Thyroid gland (tissue), 4 donors: ENCODE data around the gene ZSWIM7. TPM values are rescaled to one million over a fixed set of nuclear protein-coding genes. Genes with fewer than 3 reads are reported as not detected.
A peak's percentile ranks its signal among the peaks of the same experiment; 100 is the strongest.

Experiments
- DNase-seq, 2 donors: peaks; one replicate each; pipeline ENCODE4 v3.0.0-alpha.2; 2019
- H3K27ac ChIP-seq, 3 donors: fragments of 200-600 bp; sonication (generic); 1 replicate in 2 of 3; 2 replicates in 1 of 3; pipeline ENCODE4 v1.5.1; 2016 to 2019; ENCODE audit warnings: mild to moderate bottlenecking in 1 of 3, moderate library complexity in 1 of 3
- H3K27me3 ChIP-seq: fragments of 200-600 bp; sonication (generic); one replicate; pipeline ENCODE4 v1.5.1; 2019
- H3K36me3 ChIP-seq, 2 donors: fragments of 200-600 bp; sonication (generic); one replicate each; pipeline ENCODE4 v1.5.1; 2016 to 2019
- H3K4me1 ChIP-seq, 2 donors: fragments of 200-600 bp; sonication (generic); one replicate each; pipeline ENCODE4 v1.5.1; 2017 to 2019
- H3K4me3 ChIP-seq, 3 donors: fragments of 200-600 bp; sonication (generic); replicated peaks in 1 of 3; 1 replicate in 2 of 3; 2 replicates in 1 of 3; pipeline ENCODE4 v1.5.1; 2016; ENCODE audit warnings: mild to moderate bottlenecking in 1 of 3
- H3K9me3 ChIP-seq: fragments of 200-600 bp; sonication (generic); one replicate; pipeline ENCODE4 v1.5.1; 2017
- CTCF ChIP-seq, 6 experiments: fragments of 200-600 bp in 3 of 6; fragments of 450-650 bp in 3 of 6; sonication (generic) in 3 of 6; IDR thresholded peaks; one replicate each; pipeline ENCODE4 v1.5.1; 2016 to 2019; ENCODE audit warnings: antibody characterized with exemption in 6 of 6, mild to moderate bottlenecking in 2 of 6, inconsistent platforms in 1 of 6, moderate library complexity in 1 of 6
- POLR2A ChIP-seq, 2 donors: fragments of 450-650 bp; IDR thresholded peaks; one replicate each; pipeline ENCODE4 v1.6.1; 2017; ENCODE audit warnings: antibody characterized with exemption in 2 of 2, mild to moderate bottlenecking in 2 of 2, moderate library complexity in 1 of 2
- WGBS, 2 donors: methylation state at CpG; one replicate each; pipeline ENCODE4 v1.1.5; 2017; 5-methylcytosine and 5-hydroxymethylcytosine counted together
- intact Hi-C: fragments of 100-400 bp; cut with DNase I; formaldehyde crosslinking; loops from one replicate; pipeline ENCODE4 v1.15.1; 2023
- total RNA-seq, 4 donors: library from RNA; depleted of rRNA; stranded (reverse); fragments of >200 nt; gene quantifications; one replicate each; pipeline ENCODE4 v1.2.3, GENCODE V29; 2016

Gene ZSWIM7
- total RNA-seq, 4 donors from 2014 or later = 10.5 to 22.3 (median 13.5) TPM

GRCh38 chr17:15945527-15946191 lies 53.8 kb downstream of the ZSWIM7 start:
- WGBS, 2 donors = 6% methylated on average over 19 to 29 of the region's 64 CpGs
- H3K36me3 ChIP-seq = no peaks in the 10 kb centered on the region
- H3K4me3 ChIP-seq = peak overlapping the region in 2 of 3 donors; percentile 25 to 32
- no peaks in the 10 kb centered on the region for H3K27me3 ChIP-seq
- no peaks in the 10 kb centered on the region for H3K9me3 ChIP-seq
- no peak for TF ChIP-seq POLR2A (IDR thresholded peaks at IDR 0.05)
- no peak for TF ChIP-seq CTCF (IDR thresholded peaks at IDR 0.05)
- DNase-seq = no peak
- intact Hi-C loops = no loop called here
- H3K4me1 ChIP-seq = peaks cover 11 to 22% of the 10 kb centered on the region in 2 donors
- H3K27ac ChIP-seq = no peak overlapping the region

GRCh38 chr17:15944759-15945526 lies 54.6 kb downstream of the ZSWIM7 start, which contains the start of gene ADORA2B:
Gene ADORA2B (plus strand): TSS chr17:15945130. CDS start chr17:15945249, 119 bp downstream.
- WGBS, 2 donors = 0 to 13% methylated on average over 3 to 7 of the region's 88 CpGs
- peak; percentile 54 to 55 for DNase-seq
- no peak for TF ChIP-seq POLR2A (IDR thresholded peaks at IDR 0.05)
- TF ChIP-seq CTCF (IDR thresholded peaks at IDR 0.05) = peak in 3 of 6 experiments; percentile 36 to 59 (median 46)
- Histone ChIP-seq H3K4me1 (peaks cover 11 to 22% of the 10 kb centered on the region in 2 donors), H3K27me3 (no peaks in the 10 kb centered on the region), H3K9me3 (no peaks in the 10 kb centered on the region), H3K36me3 (no peaks in the 10 kb centered on the region), H3K4me3 (peak within 1 kb of the TSS; percentile 25 to 32 (median 25)), H3K27ac (no peak within 1 kb of the TSS)
- intact Hi-C loops = no loop called here

- H3K27me3 ChIP-seq = no peaks in the 10 kb centered on the region
- H3K27ac ChIP-seq = no peak overlapping the region
- peak overlapping the region; percentile 25 to 32 (median 25) for H3K4me3 ChIP-seq
- no peaks in the 10 kb centered on the region for H3K9me3 ChIP-seq
- no peaks in the 10 kb centered on the region for H3K36me3 ChIP-seq
- WGBS, 2 donors = 30 to 34% methylated on average over 23 to 26 of the region's 40 CpGs
- H3K4me1 ChIP-seq = peaks cover 11 to 22% of the 10 kb centered on the region in 2 donors
- no peak for TF ChIP-seq POLR2A (IDR thresholded peaks at IDR 0.05)
- no peak for TF ChIP-seq CTCF (IDR thresholded peaks at IDR 0.05)
- intact Hi-C loops = no loop called here
- DNase-seq = peak in 1 of 2 donors; percentile 7
Observed at GRCh38 chr17:15943971-15944758, 55.3 kb downstream of the ZSWIM7 start.

- Histone ChIP-seq H3K9me3 (no peaks in the 10 kb centered on the region), H3K4me1 (peaks cover 11 to 22% of the 10 kb centered on the region in 2 donors), H3K27ac (no peak overlapping the region), H3K36me3 (no peaks in the 10 kb centered on the region), H3K4me3 (no peak overlapping the region), H3K27me3 (no peaks in the 10 kb centered on the region)
- intact Hi-C loops = no loop called here
- no peak for DNase-seq
- no peak for TF ChIP-seq CTCF (IDR thresholded peaks at IDR 0.05)
- 85 to 88% methylated on average over 7 of the region's 7 CpGs for WGBS, 2 donors
Observed at GRCh38 chr17:15942207-15942833, 57.2 kb downstream of the ZSWIM7 start.
